Natural killer cell treated with Interleukin-12 subunit alpha and Interleukin-12 subunit beta and Interleukin-15 and Interleukin-18, amount 100 ng/mL, for 72 hours (primary cell): Measurements from ENCODE around the gene PCNX2. TPM values are rescaled to one million over a fixed set of nuclear protein-coding genes. Genes with fewer than 3 reads are reported as not detected.

Experiments
- ATAC-seq, 2 donors: fragments of 150-1000 bp; cut with Tn5 transposase in 1 of 2; sonication (Bioruptor Pico), chemical (Tn5 transposase) in 1 of 2; 2 replicates each; pipeline ENCODE4 v1.10.0; 2021
- DNase-seq: peaks from one replicate; pipeline ENCODE4 v3.0.0; 2022; ENCODE audit warnings: low spot score
- H3K27ac Mint-ChIP-seq, 2 donors: 1 replicate in 1 of 2; 2 replicates in 1 of 2; pipeline ENCODE4 v1.8.0; 2022; ENCODE audit warnings: mixed read lengths in 2 of 2, mild to moderate bottlenecking in 1 of 2, moderate library complexity in 1 of 2
- H3K27me3 Mint-ChIP-seq, 2 donors: 1 replicate in 1 of 2; 2 replicates in 1 of 2; pipeline ENCODE4 v1.8.0; 2022; ENCODE audit warnings: mixed read lengths in 2 of 2
- H3K36me3 Mint-ChIP-seq: one replicate; pipeline ENCODE4 v1.8.0; 2022; ENCODE audit warnings: mixed read lengths
- H3K4me1 Mint-ChIP-seq, 2 donors: 1 replicate in 1 of 2; 2 replicates in 1 of 2; pipeline ENCODE4 v1.8.0; 2022; ENCODE audit warnings: low read depth in 2 of 2, mixed read lengths in 2 of 2, mild to moderate bottlenecking in 1 of 2
- H3K4me3 Mint-ChIP-seq: one replicate; pipeline ENCODE4 v1.8.0; 2022; ENCODE audit warnings: mixed read lengths
- H3K9me3 Mint-ChIP-seq: 2 replicates; pipeline ENCODE4 v1.8.0; 2022; ENCODE audit warnings: mixed read lengths
- total RNA-seq, 2 donors: library from RNA; stranded (reverse); gene quantifications; one replicate each; pipeline ENCODE4 v1.2.3, GENCODE V29; 2022

The PCNX2 gene
- total RNA-seq, 2 donors from 2014 or later = 7.1 to 30.8 TPM

DNA sequence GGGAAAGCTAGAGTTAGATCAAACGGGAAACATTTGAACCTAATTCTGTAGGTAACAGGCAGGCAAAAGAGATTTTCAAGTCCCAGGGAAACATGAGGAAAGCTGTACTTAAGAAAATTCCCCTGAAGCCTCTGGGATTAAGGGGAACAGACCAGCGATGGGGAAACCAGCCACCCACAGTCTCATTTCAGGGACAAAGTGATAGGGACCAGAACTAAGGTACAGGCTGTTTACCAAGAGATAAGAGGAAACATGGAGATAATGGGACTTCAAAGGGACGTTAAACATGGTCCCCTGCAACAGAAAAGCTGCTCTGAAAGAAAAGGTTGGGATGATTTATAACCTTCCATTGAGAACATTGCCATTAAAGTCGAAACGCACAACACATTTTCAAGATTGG lies 260.7 kb downstream of the PCNX2 start:
- no peaks in the 10 kb centered on the region for H3K36me3 Mint-ChIP-seq
- no peaks in the 10 kb centered on the region for H3K4me1 Mint-ChIP-seq
- H3K27ac Mint-ChIP-seq = peak overlapping the region in 1 of 2 donors; percentile 7
- no peak for ATAC-seq
- no peak for DNase-seq
- H3K9me3 Mint-ChIP-seq = no peaks in the 10 kb centered on the region
- no peaks in the 10 kb centered on the region for H3K27me3 Mint-ChIP-seq
- H3K4me3 Mint-ChIP-seq = no peak overlapping the region

DNA sequence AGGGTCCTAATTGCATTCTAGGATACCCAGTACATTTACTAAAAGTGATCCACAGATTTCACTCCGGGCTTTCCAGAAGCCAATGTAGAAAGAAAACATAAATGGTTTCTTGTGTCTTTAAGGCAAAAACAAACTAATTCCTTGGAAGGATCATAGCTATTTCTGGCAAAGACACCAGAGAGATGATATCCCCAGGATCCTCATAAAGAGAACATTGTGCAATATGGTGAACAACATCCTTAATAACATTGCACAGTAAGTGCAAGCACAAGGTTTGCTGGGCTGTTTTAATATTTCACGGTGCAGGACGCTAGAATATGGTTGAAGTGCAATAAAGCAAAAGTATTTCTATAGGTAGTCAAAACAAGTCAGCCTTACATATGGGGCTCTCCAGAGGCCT lies 262.2 kb downstream of the PCNX2 start:
- H3K36me3 Mint-ChIP-seq = no peaks in the 10 kb centered on the region
- no peaks in the 10 kb centered on the region for H3K27me3 Mint-ChIP-seq
- no peak overlapping the region for H3K27ac Mint-ChIP-seq
- H3K9me3 Mint-ChIP-seq = no peaks in the 10 kb centered on the region
- H3K4me1 Mint-ChIP-seq = no peaks in the 10 kb centered on the region
- ATAC-seq (no peak), DNase-seq (no peak)
- no peak overlapping the region for H3K4me3 Mint-ChIP-seq

DNA sequence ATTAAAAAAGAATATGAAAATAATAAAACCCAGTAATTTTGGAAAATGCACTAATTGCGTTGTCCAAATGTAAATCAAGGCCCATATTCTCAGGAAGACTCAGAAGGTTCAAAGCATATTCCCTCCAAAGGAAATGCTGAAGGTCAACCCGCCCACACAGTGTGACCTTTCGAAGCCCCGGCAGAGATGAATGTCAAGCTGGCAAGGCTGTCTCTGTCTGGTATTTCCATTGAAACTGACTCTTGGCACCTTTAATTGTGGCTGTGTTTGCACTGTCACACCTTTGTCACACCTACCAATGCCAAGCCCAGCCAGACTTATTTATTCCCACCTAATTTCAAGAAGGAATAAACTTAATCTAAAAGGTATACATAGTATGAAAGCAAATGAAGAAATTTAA lies 262.6 kb downstream of the PCNX2 start:
- ATAC-seq (no peak), DNase-seq (no peak)
- Mint-ChIP-seq H3K27ac (no peak overlapping the region), H3K27me3 (no peaks in the 10 kb centered on the region), H3K9me3 (no peaks in the 10 kb centered on the region), H3K36me3 (no peaks in the 10 kb centered on the region), H3K4me3 (no peak overlapping the region), H3K4me1 (no peaks in the 10 kb centered on the region)

DNA sequence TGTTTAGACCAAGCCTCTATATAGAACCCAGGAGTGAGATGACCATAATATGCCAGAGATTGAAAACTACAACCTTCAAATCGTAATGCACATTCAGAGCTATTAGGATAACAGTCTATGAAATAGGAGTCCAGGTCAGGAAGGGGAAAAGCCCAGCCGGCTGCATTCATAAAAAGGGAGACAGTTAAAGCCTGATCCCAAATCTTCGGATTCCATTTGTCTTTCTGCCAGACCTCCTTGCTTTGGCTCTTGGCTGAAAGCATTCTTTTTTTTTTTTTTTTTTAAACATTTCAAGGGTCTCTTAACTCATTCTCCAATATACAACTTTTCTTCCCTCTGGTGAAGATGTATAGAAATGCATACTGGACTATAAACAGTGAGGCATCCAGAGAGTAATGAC lies 264.0 kb downstream of the PCNX2 start:
- Mint-ChIP-seq H3K27ac (no peak overlapping the region), H3K36me3 (no peaks in the 10 kb centered on the region), H3K27me3 (peaks cover 0 to 7% of the 10 kb centered on the region in 2 donors), H3K9me3 (no peaks in the 10 kb centered on the region), H3K4me3 (no peak overlapping the region), H3K4me1 (no peaks in the 10 kb centered on the region)
- no peak for DNase-seq
- no peak for ATAC-seq

DNA sequence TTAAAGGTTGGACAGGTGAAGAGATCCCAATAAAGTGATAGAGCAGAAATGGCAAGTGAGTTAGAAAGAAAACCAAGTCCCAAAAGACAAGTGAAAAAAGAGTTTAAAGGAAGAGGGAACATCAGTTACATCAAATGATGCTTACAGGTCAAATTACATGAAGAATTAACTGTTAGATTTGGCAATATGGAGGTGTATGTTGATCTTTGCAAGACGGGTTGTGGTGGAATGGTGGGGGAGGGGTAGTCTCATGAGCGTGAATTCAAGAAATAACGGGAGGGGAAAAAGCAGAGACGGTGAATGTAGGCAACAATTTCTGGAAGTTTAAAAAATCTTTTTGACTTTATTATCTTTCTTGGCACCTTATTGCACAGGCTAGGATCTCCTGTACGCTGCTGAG lies 268.5 kb downstream of the PCNX2 start:
- Mint-ChIP-seq H3K27me3 (peaks cover 0 to 9% of the 10 kb centered on the region in 2 donors), H3K9me3 (no peaks in the 10 kb centered on the region), H3K4me1 (no peaks in the 10 kb centered on the region), H3K4me3 (no peak overlapping the region), H3K36me3 (no peaks in the 10 kb centered on the region), H3K27ac (no peak overlapping the region)
- DNase-seq (no peak), ATAC-seq (no peak)

DNA sequence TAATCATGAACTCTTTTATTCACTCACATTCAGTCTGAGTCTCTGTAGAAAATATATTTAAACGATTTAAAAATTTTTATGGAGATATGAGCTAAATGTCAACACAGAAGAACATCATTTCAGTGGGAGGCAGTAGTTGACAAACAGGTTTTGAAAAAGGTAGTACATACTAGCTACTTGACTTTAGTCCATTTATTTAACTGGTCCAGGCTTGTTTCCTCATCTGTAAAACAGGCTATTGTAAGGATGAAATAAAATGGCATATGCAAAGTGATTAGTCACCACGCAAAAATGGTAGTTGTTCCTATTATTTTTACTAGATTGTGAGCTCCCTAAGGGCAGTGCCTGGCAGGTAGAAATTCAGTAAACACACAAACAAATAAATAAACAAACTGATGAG lies 270.0 kb downstream of the PCNX2 start:
- Mint-ChIP-seq H3K9me3 (no peaks in the 10 kb centered on the region), H3K4me3 (no peak overlapping the region), H3K27me3 (peaks cover 0 to 9% of the 10 kb centered on the region in 2 donors), H3K27ac (no peak overlapping the region), H3K36me3 (no peaks in the 10 kb centered on the region), H3K4me1 (no peaks in the 10 kb centered on the region)
- DNase-seq (no peak), ATAC-seq (no peak)

DNA sequence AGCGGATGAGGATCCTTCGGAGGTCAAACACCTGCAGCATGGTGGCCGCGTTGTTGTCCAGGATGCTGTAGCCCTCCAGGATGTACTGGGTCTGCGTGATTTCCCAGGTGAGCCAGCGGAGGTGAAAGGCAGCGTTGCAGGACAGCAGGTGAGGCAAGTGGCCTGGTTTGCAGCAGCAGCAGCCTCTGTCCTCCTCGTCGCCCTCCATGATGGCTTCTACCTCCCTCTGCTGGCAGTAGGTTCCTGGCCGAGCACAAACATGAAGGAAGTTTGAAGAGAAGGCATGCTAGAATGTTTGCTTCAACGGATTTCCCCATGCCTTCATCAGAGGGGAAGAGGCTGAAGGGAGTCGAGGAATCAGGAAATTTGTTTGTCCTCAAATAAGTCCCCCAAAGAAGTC lies 270.4 kb downstream of the PCNX2 start:
- H3K4me1 Mint-ChIP-seq = no peaks in the 10 kb centered on the region
- H3K27me3 Mint-ChIP-seq = peaks cover 0 to 9% of the 10 kb centered on the region in 2 donors
- no peak overlapping the region for H3K27ac Mint-ChIP-seq
- H3K4me3 Mint-ChIP-seq = no peak overlapping the region
- DNase-seq = no peak
- no peak for ATAC-seq
- H3K9me3 Mint-ChIP-seq = no peaks in the 10 kb centered on the region
- H3K36me3 Mint-ChIP-seq = no peaks in the 10 kb centered on the region

DNA sequence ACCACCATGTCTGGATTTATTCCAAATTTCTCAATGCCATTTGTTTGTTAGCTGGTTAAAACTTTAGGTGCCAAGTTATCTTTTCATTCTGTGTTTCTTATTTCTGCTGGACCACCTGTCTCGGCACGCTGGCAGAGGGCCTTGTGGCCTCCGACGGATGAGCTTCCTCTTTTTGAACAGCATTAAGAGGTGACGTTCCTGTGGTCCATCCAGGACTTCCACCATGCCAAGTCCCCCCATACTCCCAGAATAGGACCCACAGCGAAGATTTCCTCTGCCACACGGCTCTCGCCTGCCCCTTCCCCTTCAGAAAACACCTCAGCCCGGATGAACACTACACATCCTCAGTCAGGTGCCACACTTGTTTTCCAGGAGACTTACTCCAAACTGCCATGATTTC lies 271.3 kb downstream of the PCNX2 start:
- ATAC-seq (no peak), DNase-seq (no peak)
- Mint-ChIP-seq H3K27me3 (peaks cover 0 to 9% of the 10 kb centered on the region in 2 donors), H3K36me3 (no peaks in the 10 kb centered on the region), H3K4me1 (no peaks in the 10 kb centered on the region), H3K27ac (no peak overlapping the region), H3K4me3 (no peak overlapping the region), H3K9me3 (no peaks in the 10 kb centered on the region)

DNA sequence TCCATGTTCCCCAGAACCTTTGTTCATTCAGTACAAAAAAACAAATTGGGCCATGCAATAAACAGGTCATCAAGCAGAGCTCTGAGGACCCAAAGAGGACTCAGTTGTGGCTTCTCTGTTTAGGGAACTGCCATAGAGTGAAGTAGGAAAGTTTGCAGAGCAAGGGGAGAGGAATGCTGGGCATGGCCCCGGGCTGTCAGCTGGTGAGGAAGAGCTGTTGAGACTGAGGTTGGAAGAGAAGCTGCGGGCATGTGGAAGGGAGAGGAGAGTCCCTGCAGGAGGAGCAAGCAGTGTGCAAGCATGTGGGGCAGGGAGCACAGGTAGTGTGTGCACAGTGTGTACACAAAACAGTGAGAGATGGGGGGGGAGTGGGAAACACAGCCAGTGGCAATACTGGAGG lies 273.3 kb downstream of the PCNX2 start:
- Mint-ChIP-seq H3K36me3 (no peaks in the 10 kb centered on the region), H3K9me3 (no peaks in the 10 kb centered on the region), H3K27me3 (peaks cover 0 to 6% of the 10 kb centered on the region in 2 donors), H3K4me1 (no peaks in the 10 kb centered on the region), H3K27ac (no peak overlapping the region), H3K4me3 (no peak overlapping the region)
- ATAC-seq (no peak), DNase-seq (no peak)

DNA sequence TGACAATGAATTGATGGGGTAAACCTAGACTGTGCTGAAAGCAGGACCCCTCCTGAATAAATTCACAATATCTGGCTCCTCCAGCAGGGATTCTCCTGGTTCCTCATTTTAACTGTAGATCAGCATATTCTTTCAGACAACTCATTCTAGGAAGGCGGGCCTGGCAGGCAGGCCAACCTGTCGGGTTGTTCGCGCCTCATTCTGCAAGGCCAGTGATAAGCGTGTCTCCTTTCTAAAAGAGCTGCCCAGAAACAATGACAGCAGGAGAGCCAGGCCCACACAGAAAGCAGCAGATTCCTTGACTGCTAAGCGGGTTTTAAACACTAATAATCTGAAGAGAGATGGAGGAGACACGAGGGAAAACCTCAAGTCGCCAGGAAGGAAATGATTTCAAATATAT lies 275.1 kb downstream of the PCNX2 start:
- no peak overlapping the region for H3K27ac Mint-ChIP-seq
- ATAC-seq = no peak
- no peaks in the 10 kb centered on the region for H3K27me3 Mint-ChIP-seq
- no peaks in the 10 kb centered on the region for H3K4me1 Mint-ChIP-seq
- H3K36me3 Mint-ChIP-seq = no peaks in the 10 kb centered on the region
- no peaks in the 10 kb centered on the region for H3K9me3 Mint-ChIP-seq
- no peak overlapping the region for H3K4me3 Mint-ChIP-seq
- DNase-seq = no peak

DNA sequence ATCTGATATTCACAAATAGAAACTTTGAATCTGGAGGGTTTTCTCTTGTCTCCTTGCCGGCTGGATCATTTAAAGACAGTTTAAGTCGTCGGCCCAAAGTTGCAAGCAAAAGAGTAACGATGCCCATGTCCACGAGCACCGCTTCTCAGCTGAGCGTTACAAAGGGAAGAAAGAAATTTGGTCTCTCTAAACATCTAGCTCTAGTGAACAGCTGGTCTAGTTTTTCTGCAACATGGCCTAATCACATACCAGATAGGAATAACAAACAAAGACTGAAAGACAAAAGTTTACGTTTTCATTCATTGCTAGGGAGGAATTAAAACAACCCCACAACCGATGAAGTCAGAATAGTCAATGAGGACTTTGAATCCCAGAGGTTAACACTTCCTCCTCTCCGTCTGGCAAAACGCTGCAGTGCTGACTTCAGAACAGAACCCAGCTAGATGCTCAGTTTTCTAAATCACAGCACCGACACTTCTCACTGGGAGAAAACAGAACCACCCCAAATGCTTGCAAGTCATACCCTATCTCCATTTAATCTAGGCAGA lies 275.7 kb downstream of the PCNX2 start:
- Mint-ChIP-seq H3K36me3 (no peaks in the 10 kb centered on the region), H3K27me3 (no peaks in the 10 kb centered on the region), H3K4me1 (no peaks in the 10 kb centered on the region), H3K9me3 (no peaks in the 10 kb centered on the region), H3K27ac (peak overlapping the region in 1 of 2 donors; percentile 4), H3K4me3 (no peak overlapping the region)
- ATAC-seq = no peak
- no peak for DNase-seq

DNA sequence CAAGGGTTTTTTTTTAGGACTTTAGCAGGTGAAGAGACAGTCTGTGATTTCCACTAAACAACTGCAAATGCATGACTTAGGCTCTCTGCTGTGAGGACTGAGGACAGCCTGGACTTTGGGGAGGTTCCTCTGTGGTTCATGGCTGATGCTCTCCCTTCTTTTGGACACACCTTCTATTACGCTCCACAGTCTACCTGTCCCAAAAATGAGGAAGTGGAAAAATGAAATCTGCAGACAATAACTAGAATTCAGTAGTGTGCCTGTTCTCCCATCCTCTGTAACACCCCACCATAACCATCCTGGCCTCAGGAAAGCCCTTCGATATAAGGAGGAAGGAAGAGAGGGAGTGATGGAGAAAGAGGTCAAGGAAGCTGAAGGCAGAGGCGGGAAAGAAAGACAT lies 276.4 kb downstream of the PCNX2 start:
- DNase-seq (no peak), ATAC-seq (no peak)
- no peaks in the 10 kb centered on the region for H3K9me3 Mint-ChIP-seq
- peak overlapping the region in 1 of 2 donors; percentile 4 for H3K27ac Mint-ChIP-seq
- no peaks in the 10 kb centered on the region for H3K36me3 Mint-ChIP-seq
- no peaks in the 10 kb centered on the region for H3K4me1 Mint-ChIP-seq
- H3K4me3 Mint-ChIP-seq = no peak overlapping the region
- H3K27me3 Mint-ChIP-seq = no peaks in the 10 kb centered on the region

DNA sequence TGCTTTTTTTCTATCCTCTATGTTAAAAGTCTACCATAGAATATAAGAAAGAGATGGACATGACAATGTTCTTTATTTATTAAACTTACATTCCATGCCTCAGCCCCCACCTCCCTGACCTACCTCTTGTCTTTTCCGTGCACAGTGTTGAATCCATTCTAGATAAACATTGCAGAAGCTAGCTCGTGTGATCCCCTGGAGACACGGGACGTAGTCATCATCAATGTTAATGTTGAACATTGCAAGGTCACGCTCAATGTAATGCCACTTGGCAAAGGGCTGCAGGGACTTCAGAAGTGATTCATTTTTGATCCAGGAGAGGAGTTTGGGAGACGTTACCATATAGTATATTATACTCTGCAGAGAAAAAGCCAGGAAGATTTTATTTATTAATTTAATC lies 278.7 kb downstream of the PCNX2 start:
- no peaks in the 10 kb centered on the region for H3K27me3 Mint-ChIP-seq
- ATAC-seq (no peak), DNase-seq (no peak)
- no peaks in the 10 kb centered on the region for H3K4me1 Mint-ChIP-seq
- H3K4me3 Mint-ChIP-seq = no peak overlapping the region
- H3K36me3 Mint-ChIP-seq = no peaks in the 10 kb centered on the region
- no peaks in the 10 kb centered on the region for H3K9me3 Mint-ChIP-seq
- no peak overlapping the region for H3K27ac Mint-ChIP-seq

DNA sequence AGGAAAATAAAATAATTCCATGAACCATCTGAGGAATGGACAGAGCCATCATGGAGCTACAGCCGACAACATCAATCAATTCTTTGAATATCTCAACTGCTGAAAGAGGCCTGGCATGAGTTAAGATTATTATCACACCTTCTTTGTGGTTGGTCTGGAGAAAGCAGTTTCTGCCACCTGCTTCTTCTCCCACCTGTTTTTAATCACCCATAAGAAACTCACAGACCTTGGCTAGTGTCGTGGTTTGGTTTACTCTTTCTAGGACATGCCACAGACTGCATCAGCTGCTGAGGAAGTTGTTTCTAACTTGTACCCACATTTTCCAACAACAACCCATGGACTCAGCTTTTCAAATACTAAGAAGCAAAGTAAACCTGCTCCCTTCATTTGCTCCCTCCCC lies 279.6 kb downstream of the PCNX2 start:
- H3K9me3 Mint-ChIP-seq = no peaks in the 10 kb centered on the region
- H3K27me3 Mint-ChIP-seq = no peaks in the 10 kb centered on the region
- DNase-seq = no peak
- H3K4me1 Mint-ChIP-seq = no peaks in the 10 kb centered on the region
- no peak overlapping the region for H3K27ac Mint-ChIP-seq
- no peak overlapping the region for H3K4me3 Mint-ChIP-seq
- ATAC-seq = no peak
- H3K36me3 Mint-ChIP-seq = no peaks in the 10 kb centered on the region

DNA sequence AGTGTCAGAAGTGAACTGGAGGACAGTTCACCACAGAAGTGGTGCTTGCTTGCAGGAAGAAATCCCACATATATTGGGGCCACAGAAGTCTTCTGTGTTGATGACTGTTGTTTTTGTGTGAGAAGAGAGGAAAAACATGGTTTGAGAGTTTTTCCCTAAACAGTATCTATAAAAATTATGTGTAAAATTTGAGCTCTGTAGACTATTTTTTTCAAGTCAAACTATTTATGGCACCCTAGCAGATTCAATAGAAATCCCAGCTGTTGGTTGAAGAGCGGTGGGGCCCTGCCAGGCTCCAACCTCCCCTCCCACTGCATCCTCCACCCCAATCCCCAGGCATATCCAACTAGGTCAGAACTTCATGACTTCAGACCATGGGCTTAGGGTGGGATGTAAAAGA lies 283.5 kb downstream of the PCNX2 start:
- H3K4me1 Mint-ChIP-seq = no peaks in the 10 kb centered on the region
- no peaks in the 10 kb centered on the region for H3K36me3 Mint-ChIP-seq
- no peak overlapping the region for H3K4me3 Mint-ChIP-seq
- DNase-seq = no peak
- peak overlapping the region in 1 of 2 donors; percentile 45 for H3K27ac Mint-ChIP-seq
- ATAC-seq = no peak
- no peaks in the 10 kb centered on the region for H3K9me3 Mint-ChIP-seq
- no peaks in the 10 kb centered on the region for H3K27me3 Mint-ChIP-seq
